DOHH2 (cell line): ENCODE results near the gene DPH6.

Experiments
- EZH2phosphoT487 ChIP-seq: fragments of 200-600 bp; sonication (generic); IDR thresholded peaks from 2 replicates; pipeline ENCODE4 v1.6.1; 2017; ENCODE audit warnings: borderline replicate concordance, mild to moderate bottlenecking, antibody characterized with exemption, low read length, moderate library complexity, mixed read lengths
- TF ChIP-seq, protein P1 (sequence below): fragments of 200-600 bp; sonication (generic); IDR thresholded peaks from one replicate; pipeline ENCODE4 v1.5.1; 2014; ENCODE audit warnings: antibody characterized with exemption, mild to moderate bottlenecking, low read depth, low read length; ENCODE audit not compliant: poor library complexity, severe bottlenecking

DNA sequence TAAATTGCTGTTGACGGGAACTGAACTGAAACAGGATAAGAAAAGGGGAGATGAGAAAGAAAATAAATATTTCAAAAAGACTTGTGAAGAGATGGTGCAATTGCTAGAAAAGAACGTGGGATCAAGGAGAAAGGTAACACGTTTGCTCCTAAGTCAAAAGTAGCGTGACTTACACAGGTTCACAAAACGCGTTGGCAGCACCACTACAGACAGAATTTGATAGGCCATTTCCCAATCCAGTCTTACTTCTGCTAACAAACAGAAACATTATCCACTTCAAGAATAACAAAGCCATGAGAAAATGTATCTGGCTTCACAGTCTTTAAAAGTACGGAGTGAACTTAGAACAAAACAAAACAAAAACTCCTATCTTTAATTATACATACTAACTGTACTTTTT lies 75.5 kb downstream of the DPH6 start:
- TF ChIP-seq EZH2phosphoT487: no peak
- TF ChIP-seq, protein P1, sequence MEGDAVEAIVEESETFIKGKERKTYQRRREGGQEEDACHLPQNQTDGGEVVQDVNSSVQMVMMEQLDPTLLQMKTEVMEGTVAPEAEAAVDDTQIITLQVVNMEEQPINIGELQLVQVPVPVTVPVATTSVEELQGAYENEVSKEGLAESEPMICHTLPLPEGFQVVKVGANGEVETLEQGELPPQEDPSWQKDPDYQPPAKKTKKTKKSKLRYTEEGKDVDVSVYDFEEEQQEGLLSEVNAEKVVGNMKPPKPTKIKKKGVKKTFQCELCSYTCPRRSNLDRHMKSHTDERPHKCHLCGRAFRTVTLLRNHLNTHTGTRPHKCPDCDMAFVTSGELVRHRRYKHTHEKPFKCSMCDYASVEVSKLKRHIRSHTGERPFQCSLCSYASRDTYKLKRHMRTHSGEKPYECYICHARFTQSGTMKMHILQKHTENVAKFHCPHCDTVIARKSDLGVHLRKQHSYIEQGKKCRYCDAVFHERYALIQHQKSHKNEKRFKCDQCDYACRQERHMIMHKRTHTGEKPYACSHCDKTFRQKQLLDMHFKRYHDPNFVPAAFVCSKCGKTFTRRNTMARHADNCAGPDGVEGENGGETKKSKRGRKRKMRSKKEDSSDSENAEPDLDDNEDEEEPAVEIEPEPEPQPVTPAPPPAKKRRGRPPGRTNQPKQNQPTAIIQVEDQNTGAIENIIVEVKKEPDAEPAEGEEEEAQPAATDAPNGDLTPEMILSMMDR: no peak
